ENCODE measurements around the gene PNP.

DNA sequence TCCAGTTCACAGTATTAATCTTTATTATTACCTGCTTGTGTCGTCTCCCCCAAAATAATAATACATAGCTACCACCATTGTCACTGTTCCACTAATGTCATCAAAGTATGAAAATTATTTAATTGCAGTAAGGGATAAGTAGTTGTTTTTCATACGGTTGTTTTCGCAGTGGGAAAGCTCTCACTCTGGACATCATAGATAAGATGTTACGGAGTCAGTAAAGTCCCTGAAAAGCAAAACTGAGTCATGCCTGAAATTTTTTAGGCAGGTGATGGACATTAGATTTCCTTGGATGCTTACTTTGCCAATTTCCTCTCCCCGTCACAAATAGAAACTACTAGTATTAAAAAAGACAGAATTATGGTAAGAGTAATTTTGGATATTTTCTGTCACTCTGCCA is 13.2 kb downstream of the PNP start:
- TF ChIP-seq, protein P1, sequence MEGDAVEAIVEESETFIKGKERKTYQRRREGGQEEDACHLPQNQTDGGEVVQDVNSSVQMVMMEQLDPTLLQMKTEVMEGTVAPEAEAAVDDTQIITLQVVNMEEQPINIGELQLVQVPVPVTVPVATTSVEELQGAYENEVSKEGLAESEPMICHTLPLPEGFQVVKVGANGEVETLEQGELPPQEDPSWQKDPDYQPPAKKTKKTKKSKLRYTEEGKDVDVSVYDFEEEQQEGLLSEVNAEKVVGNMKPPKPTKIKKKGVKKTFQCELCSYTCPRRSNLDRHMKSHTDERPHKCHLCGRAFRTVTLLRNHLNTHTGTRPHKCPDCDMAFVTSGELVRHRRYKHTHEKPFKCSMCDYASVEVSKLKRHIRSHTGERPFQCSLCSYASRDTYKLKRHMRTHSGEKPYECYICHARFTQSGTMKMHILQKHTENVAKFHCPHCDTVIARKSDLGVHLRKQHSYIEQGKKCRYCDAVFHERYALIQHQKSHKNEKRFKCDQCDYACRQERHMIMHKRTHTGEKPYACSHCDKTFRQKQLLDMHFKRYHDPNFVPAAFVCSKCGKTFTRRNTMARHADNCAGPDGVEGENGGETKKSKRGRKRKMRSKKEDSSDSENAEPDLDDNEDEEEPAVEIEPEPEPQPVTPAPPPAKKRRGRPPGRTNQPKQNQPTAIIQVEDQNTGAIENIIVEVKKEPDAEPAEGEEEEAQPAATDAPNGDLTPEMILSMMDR (IDR thresholded peaks at IDR 0.05), result no peak
- TF ChIP-seq POLR2A (IDR thresholded peaks at IDR 0.05) (no peak), POLR2AphosphoS5 (IDR thresholded peaks at IDR 0.05) (no peak)
